HepG2 (cell line): ENCODE data around the gene TEAD4. TPM values are rescaled to one million over a fixed set of nuclear protein-coding genes. Genes with fewer than 3 reads are reported as not detected.
A peak's percentile ranks its signal among the peaks of the same experiment; 100 is the strongest.

Experiments
- ATAC-seq: fragments of 200-7000 bp; cut with Tn5 transposase; 3 replicates; pipeline ENCODE4 v1.9.1; 2020; ENCODE audit warnings: mild to moderate bottlenecking, moderate library complexity
- BruUV-seq: library from RNA; stranded (reverse); fragments of 400-500 nt; replicated peaks from 2 replicates; lab custom pipeline; 2021; lab: Mats Ljungman, UMichigan
- CTCF ChIA-PET: fragments of 300-600 bp; formaldehyde crosslinking; extraction: SDS; loops from one replicate; lab custom pipeline; 2021; ENCODE audit warnings: low total read pairs, inconsistent platforms, low intra/inter-chr PET ratio; lab: Yijun Ruan, JAX
- POLR2A ChIA-PET: fragments of 350-600 bp; sonication (Branson Sonifier 250); formaldehyde crosslinking; loops from one replicate; lab custom pipeline; 2020; ENCODE audit warnings: antibody characterized with exemption, inconsistent platforms; lab: Yijun Ruan, JAX
- DNase-seq: peaks from one replicate; pipeline ENCODE4 v3.0.0-alpha.2; 2015; ENCODE audit warnings: low spot score
- FAIRE-seq: peaks from 3 replicates; lab custom pipeline; 2011; peaks lifted over from hg19 to GRCh38; lab: Jason Lieb, UNC
- H2AFZ ChIP-seq: one replicate; pipeline ENCODE4 v1.6.1; 2011; ENCODE audit warnings: low read length, inconsistent platforms
- H3K27ac ChIP-seq: fragments of 300-600 bp; 3 replicates; pipeline ENCODE4 v1.8.0; 2011; ENCODE audit warnings: mixed run types, mild to moderate bottlenecking, mixed read lengths, low read length, inconsistent platforms; ENCODE audit not compliant: insufficient read depth; ENCODE audit errors: extremely low read length
- H3K27me3 ChIP-seq, 2 experiments: fragments of 200-600 bp in 1 of 2; 2 replicates in 1 of 2; 3 replicates in 1 of 2; pipeline versions ENCODE4 v1.6.0 to v1.8.0; 2011; ENCODE audit warnings: low read length in 2 of 2, mild to moderate bottlenecking in 2 of 2, moderate library complexity in 2 of 2, inconsistent platforms in 1 of 2; ENCODE audit not compliant: insufficient read depth in 2 of 2, control insufficient read depth in 1 of 2
- H3K36me3 ChIP-seq, 2 experiments: fragments of 200-600 bp in 1 of 2; replicated peaks in 1 of 2; 2 replicates in 1 of 2; 3 replicates in 1 of 2; pipeline versions ENCODE4 v1.5.1 to v1.8.0; 2011; ENCODE audit warnings: low read length in 2 of 2, inconsistent platforms in 1 of 2; ENCODE audit not compliant: insufficient read depth in 2 of 2, control insufficient read depth in 1 of 2
- H3K4me1 ChIP-seq: 2 replicates; pipeline ENCODE4 v1.5.1; 2012; ENCODE audit warnings: low read length, inconsistent platforms; ENCODE audit not compliant: insufficient read depth
- H3K4me2 ChIP-seq: 2 replicates; pipeline ENCODE4 v1.6.0; 2011; ENCODE audit warnings: low read depth, low read length, inconsistent platforms
- H3K4me3 ChIP-seq, 3 experiments: fragments of 200-600 bp in 1 of 3; sonication (generic), shearing (Covaris generic) in 1 of 3; replicated peaks in 1 of 3; 2 replicates each; pipeline ENCODE4 v1.5.1; 2011 to 2016; ENCODE audit warnings: low read length in 3 of 3, inconsistent platforms in 2 of 3, low read depth in 2 of 3, mild to moderate bottlenecking in 2 of 3, control low read depth in 1 of 3, mixed read lengths in 1 of 3; ENCODE audit not compliant: insufficient read depth in 1 of 3
- H3K79me2 ChIP-seq: one replicate; pipeline ENCODE4 v1.6.1; 2011; ENCODE audit warnings: low read length, inconsistent platforms; ENCODE audit not compliant: insufficient read depth
- H3K9ac ChIP-seq: 2 replicates; pipeline ENCODE4 v1.6.0; 2011; ENCODE audit warnings: mild to moderate bottlenecking, low read depth, low read length, inconsistent platforms; ENCODE audit not compliant: insufficient read depth
- H3K9me3 ChIP-seq: 2 replicates; pipeline ENCODE4 v1.5.1; 2012; ENCODE audit warnings: mild to moderate bottlenecking, low read length
- H4K20me1 ChIP-seq: 2 replicates; pipeline ENCODE4 v1.6.0; 2011; ENCODE audit warnings: inconsistent platforms, mild to moderate bottlenecking, low read length, moderate library complexity; ENCODE audit not compliant: insufficient read depth
- AGO2 ChIP-seq: fragments of 200-400 bp; formaldehyde crosslinking; optimal IDR thresholded peaks from 2 replicates; pipeline ENCODE3; 2017; ENCODE audit warnings: mild to moderate bottlenecking, low read depth, low read length, moderate library complexity
- HES4 ChIP-seq: sonication (generic); formaldehyde crosslinking; IDR thresholded peaks from 2 replicates; pipeline ENCODE4 v1.9.0; 2021; ENCODE audit warnings: mild to moderate bottlenecking, missing genetic modification reagents, borderline replicate concordance
- MXD4 ChIP-seq: IDR thresholded peaks from 2 replicates; pipeline ENCODE4 v1.6.1; 2016; ENCODE audit warnings: mild to moderate bottlenecking, missing biosample characterization, missing genetic modification reagents
- NBN ChIP-seq: fragments of 450-650 bp; conservative IDR thresholded peaks from 2 replicates; pipeline ENCODE4 v1.6.1; 2017
- NR1H2 ChIP-seq: sonication (generic); formaldehyde crosslinking; IDR thresholded peaks from 2 replicates; pipeline ENCODE4 v1.8.1; 2022; ENCODE audit warnings: low read depth, missing genetic modification reagents, borderline replicate concordance
- RBFOX2 ChIP-seq: fragments of 200-400 bp; formaldehyde crosslinking; IDR thresholded peaks from 2 replicates; pipeline ENCODE4 v1.6.1; 2017; ENCODE audit warnings: low read depth, mild to moderate bottlenecking, low read length
- ZBTB20 ChIP-seq: sonication (generic); formaldehyde crosslinking; IDR thresholded peaks from 2 replicates; pipeline ENCODE4 v1.8.1; 2023; ENCODE audit warnings: missing genetic modification reagents, low read depth, mild to moderate bottlenecking, borderline replicate concordance
- ZNF550 ChIP-seq: sonication (generic); formaldehyde crosslinking; IDR thresholded peaks from 2 replicates; pipeline ENCODE4 v1.4.0; 2020; ENCODE audit warnings: mild to moderate bottlenecking, missing genetic modification reagents, borderline replicate concordance
- whole genome bisulfite sequencing: methylation state at CpG from one replicate; pipeline ENCODE4 v1.1.6; 2017; ENCODE audit warnings: low lambda C conversion rate; 5-methylcytosine and 5-hydroxymethylcytosine counted together
- in situ Hi-C: cut with HindIII; loops from 2 replicates; pipeline ENCODE4 v1.10.0; 2017; ENCODE audit warnings: low pct_unique_long_range_greater_than_20kb; ENCODE audit not compliant: extremely low pct_ligation_motif_present
- intact Hi-C: fragments of 100-400 bp; cut with micrococcal nuclease; formaldehyde crosslinking; loops from one replicate; pipeline ENCODE4 v1.10.0; 2022; ENCODE audit not compliant: unreplicated experiment
- polyA plus RNA-seq, 8 experiments: library from polyadenylated mRNA; depleted of rRNA in 3 of 8; stranded (reverse) in 7 of 8; unstranded in 1 of 8; fragments of >200 nt; fragmentation: Illumina TruSeq in 4 of 8; extraction: Trizol in 4 of 8; gene quantifications; 2 replicates each; pipeline versions ENCODE4 v1.2.1 to v1.2.3, GENCODE V29; 2011 to 2016; ENCODE audit warnings: low read depth in 4 of 8, missing spikeins in 1 of 8, mixed read lengths in 1 of 8; ENCODE audit not compliant: insufficient read depth in 1 of 8
- total RNA-seq, 5 experiments: library from RNA; depleted of rRNA; stranded (reverse); fragments of >200 nt; fragmentation: Illumina TruSeq; extraction: Trizol; gene quantifications; 2 replicates each; pipeline ENCODE4 v1.2.3, GENCODE V29; 2016; ENCODE audit warnings: low read depth in 1 of 5
- TF ChIP-seq, protein P1 (sequence below): sonication (generic); formaldehyde crosslinking; IDR thresholded peaks from 2 replicates; pipeline ENCODE4 v1.4.0; 2020; ENCODE audit warnings: mild to moderate bottlenecking, missing genetic modification reagents
- TF ChIP-seq, protein P2 (sequence below): sonication (generic); formaldehyde crosslinking; IDR thresholded peaks from 2 replicates; pipeline ENCODE4 v1.8.1; 2023; ENCODE audit warnings: mild to moderate bottlenecking, missing genetic modification reagents, borderline replicate concordance

TEAD4 gene
- total and polyA plus RNA-seq, 2 of the 13 experiments (the other 11 are each of a cell fraction or from before 2014, with no cell fraction given): 45.0 to 69.4 TPM

DNA sequence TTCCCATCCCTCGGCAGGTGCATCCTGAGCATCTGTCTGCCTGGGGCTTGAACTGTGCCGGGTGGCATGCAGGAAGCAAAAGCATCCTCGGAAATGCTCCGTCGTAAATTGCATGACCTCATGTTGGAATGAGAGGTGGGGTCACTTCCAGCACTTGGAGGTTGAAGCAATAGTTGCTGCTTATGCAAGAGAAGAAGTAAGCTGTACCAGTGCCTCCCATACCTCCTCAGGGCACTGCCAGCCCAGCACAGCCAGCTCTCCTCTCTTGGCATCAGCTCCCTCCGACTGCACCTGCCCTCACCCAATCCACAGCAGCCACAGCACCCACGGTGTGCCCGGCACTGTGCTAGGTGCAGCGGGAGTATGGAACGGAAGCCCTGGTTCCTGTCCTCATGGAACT, 11.5 kb downstream of the TEAD4 start (continued):
- TF ChIP-seq NR1H2 (no peak), MXD4 (CRISPR knock-in tag) (no peak), HES4 (CRISPR knock-in tag) (no peak), NBN (no peak), RBFOX2 (no peak), ZNF550 (CRISPR knock-in tag) (no peak)
- TF ChIP-seq, protein P1, sequence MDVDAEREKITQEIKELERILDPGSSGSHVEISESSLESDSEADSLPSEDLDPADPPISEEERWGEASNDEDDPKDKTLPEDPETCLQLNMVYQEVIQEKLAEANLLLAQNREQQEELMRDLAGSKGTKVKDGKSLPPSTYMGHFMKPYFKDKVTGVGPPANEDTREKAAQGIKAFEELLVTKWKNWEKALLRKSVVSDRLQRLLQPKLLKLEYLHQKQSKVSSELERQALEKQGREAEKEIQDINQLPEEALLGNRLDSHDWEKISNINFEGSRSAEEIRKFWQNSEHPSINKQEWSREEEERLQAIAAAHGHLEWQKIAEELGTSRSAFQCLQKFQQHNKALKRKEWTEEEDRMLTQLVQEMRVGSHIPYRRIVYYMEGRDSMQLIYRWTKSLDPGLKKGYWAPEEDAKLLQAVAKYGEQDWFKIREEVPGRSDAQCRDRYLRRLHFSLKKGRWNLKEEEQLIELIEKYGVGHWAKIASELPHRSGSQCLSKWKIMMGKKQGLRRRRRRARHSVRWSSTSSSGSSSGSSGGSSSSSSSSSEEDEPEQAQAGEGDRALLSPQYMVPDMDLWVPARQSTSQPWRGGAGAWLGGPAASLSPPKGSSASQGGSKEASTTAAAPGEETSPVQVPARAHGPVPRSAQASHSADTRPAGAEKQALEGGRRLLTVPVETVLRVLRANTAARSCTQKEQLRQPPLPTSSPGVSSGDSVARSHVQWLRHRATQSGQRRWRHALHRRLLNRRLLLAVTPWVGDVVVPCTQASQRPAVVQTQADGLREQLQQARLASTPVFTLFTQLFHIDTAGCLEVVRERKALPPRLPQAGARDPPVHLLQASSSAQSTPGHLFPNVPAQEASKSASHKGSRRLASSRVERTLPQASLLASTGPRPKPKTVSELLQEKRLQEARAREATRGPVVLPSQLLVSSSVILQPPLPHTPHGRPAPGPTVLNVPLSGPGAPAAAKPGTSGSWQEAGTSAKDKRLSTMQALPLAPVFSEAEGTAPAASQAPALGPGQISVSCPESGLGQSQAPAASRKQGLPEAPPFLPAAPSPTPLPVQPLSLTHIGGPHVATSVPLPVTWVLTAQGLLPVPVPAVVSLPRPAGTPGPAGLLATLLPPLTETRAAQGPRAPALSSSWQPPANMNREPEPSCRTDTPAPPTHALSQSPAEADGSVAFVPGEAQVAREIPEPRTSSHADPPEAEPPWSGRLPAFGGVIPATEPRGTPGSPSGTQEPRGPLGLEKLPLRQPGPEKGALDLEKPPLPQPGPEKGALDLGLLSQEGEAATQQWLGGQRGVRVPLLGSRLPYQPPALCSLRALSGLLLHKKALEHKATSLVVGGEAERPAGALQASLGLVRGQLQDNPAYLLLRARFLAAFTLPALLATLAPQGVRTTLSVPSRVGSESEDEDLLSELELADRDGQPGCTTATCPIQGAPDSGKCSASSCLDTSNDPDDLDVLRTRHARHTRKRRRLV (CRISPR knock-in tag): no peak
- TF ChIP-seq, protein P2, sequence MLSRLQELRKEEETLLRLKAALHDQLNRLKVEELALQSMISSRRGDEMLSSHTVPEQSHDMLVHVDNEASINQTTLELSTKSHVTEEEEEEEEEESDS (CRISPR knock-in tag): no peak

DNA sequence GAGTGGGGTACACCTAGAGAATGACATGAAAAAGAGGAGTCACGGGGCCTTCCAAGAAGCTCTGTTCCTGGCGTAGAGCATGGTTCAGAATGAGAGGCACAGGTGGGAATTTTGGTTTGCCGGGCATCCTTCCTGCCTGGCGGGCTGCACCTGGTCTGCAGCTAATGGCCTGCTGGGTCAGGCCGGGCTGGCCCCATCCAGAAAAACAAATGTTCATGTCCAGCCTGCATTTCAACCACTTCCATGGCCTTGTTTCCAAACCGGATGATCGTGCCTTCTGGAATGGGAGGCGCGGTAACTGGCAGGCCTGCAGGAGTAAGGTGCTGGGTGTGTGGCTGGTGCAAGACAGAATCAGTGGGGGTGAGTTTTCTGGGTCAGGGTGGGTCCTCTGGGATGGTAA, 14.4 kb downstream of the TEAD4 start:
- Histone ChIP-seq H3K36me3 (peaks cover 21 to 58% of the 10 kb centered on the region in 2 experiments), H2AFZ (no peak overlapping the region), H3K9me3 (no peaks in the 10 kb centered on the region), H3K27me3 (no peaks in the 10 kb centered on the region), H3K4me1 (peaks cover 3% of the 10 kb centered on the region), H3K4me3 (no peak overlapping the region), H4K20me1 (peaks cover 8% of the 10 kb centered on the region; the same call in 1 of the 2 replicates), H3K9ac (no peak overlapping the region), H3K4me2 (no peak overlapping the region), H3K79me2 (peaks cover 75% of the 10 kb centered on the region), H3K27ac (no peak overlapping the region)
- FAIRE-seq (no peak), ATAC-seq (no peak), DNase-seq (no peak)
- ChIA-PET CTCF (no interaction called here), POLR2A (no interaction called here)
- TF ChIP-seq AGO2 (peak; percentile 22), ZBTB20 (no peak)
- 100% methylated on average over 3 of the region's 9 CpGs for WGBS
- intact Hi-C loops (no loop called here), in situ Hi-C loops (no loop called here)
- BruUV-seq: no TSS peak
